OCI-LY7 (cell line): Measurements from ENCODE around the gene INSC. TPM values are rescaled to one million over a fixed set of nuclear protein-coding genes. Genes with fewer than 3 reads are reported as not detected.

Experiments
- BruUV-seq: library from RNA; stranded (reverse); fragments of 400-500 nt; replicated peaks from 2 replicates; lab custom pipeline; 2021; lab: Mats Ljungman, UMichigan
- CTCF ChIA-PET: fragments of 300-600 bp; sonication (Branson Sonifier 250); formaldehyde crosslinking; loops from one replicate; lab custom pipeline; 2022; ENCODE audit warnings: antibody characterized with exemption; ENCODE audit not compliant: unreplicated experiment; lab: Charles Lee
- POLR2A ChIA-PET: fragments of 300-600 bp; sonication (Branson Sonifier 250); formaldehyde crosslinking; loops from one replicate; lab custom pipeline; 2022; ENCODE audit warnings: antibody characterized with exemption; lab: Charles Lee
- DNase-seq: peaks from one replicate; pipeline ENCODE4 v3.0.0-alpha.2; 2015; ENCODE audit warnings: low spot score
- H2AFZ ChIP-seq: fragments of 200-600 bp; sonication (generic), shearing (Covaris generic); 2 replicates; pipeline ENCODE4 v1.6.1; 2014; ENCODE audit warnings: mild to moderate bottlenecking, antibody characterized with exemption, low read length, moderate library complexity
- H3K27ac ChIP-seq: fragments of 200-600 bp; sonication (generic); 2 replicates; pipeline ENCODE4 v1.5.1; 2014; ENCODE audit warnings: mixed run types, low read depth, mild to moderate bottlenecking, moderate library complexity, low read length, inconsistent platforms; ENCODE audit not compliant: poor library complexity, severe bottlenecking
- H3K36me3 ChIP-seq: fragments of 200-600 bp; sonication (generic); 2 replicates; pipeline ENCODE4 v1.6.1; 2014; ENCODE audit warnings: mild to moderate bottlenecking, antibody characterized with exemption, low read length, moderate library complexity, mixed read lengths; ENCODE audit not compliant: insufficient read depth
- H3K4me1 ChIP-seq: fragments of 200-600 bp; sonication (generic); 2 replicates; pipeline ENCODE4 v1.5.1; 2014; ENCODE audit warnings: mild to moderate bottlenecking, low read length; ENCODE audit not compliant: insufficient read depth, poor library complexity, severe bottlenecking
- H3K4me2 ChIP-seq: fragments of 200-600 bp; sonication (generic); 2 replicates; pipeline ENCODE4 v1.6.1; 2014; ENCODE audit warnings: mild to moderate bottlenecking, low read length
- H3K4me3 ChIP-seq: fragments of 200-600 bp; sonication (generic); 2 replicates; pipeline ENCODE4 v1.5.1; 2014; ENCODE audit warnings: mild to moderate bottlenecking, low read depth, low read length; ENCODE audit not compliant: poor library complexity, severe bottlenecking
- H3K79me2 ChIP-seq: fragments of 200-600 bp; sonication (generic); 2 replicates; pipeline ENCODE4 v1.6.1; 2016; ENCODE audit warnings: low read depth, mild to moderate bottlenecking, low read length, moderate library complexity, mixed read lengths; ENCODE audit not compliant: insufficient read depth
- H3K9me2 ChIP-seq: fragments of 200-600 bp; sonication (generic); 2 replicates; pipeline ENCODE4 v1.6.1; 2016; ENCODE audit warnings: mild to moderate bottlenecking, low read length, mixed read lengths; ENCODE audit not compliant: insufficient read depth
- H3K9me3 ChIP-seq: fragments of 200-600 bp; sonication (generic); 2 replicates; pipeline ENCODE4 v1.6.1; 2014; ENCODE audit warnings: mild to moderate bottlenecking, mixed run types, low read length, mixed read lengths
- H4K20me1 ChIP-seq: fragments of 200-600 bp; sonication (generic); 2 replicates; pipeline ENCODE4 v1.6.1; 2014; ENCODE audit warnings: mild to moderate bottlenecking, antibody characterized with exemption, low read length, moderate library complexity, mixed read lengths; ENCODE audit not compliant: insufficient read depth
- CTCF ChIP-seq: fragments of 200-600 bp; sonication (generic); conservative IDR thresholded peaks from 2 replicates; pipeline ENCODE4 v1.5.1; 2014; ENCODE audit warnings: mild to moderate bottlenecking, antibody characterized with exemption, low read length, moderate library complexity, mixed read lengths
- EZH2phosphoT487 ChIP-seq: fragments of 200-600 bp; sonication (generic); IDR thresholded peaks from 2 replicates; pipeline ENCODE4 v1.6.1; 2018; ENCODE audit warnings: low read depth, borderline replicate concordance, mild to moderate bottlenecking, mixed run types, antibody characterized with exemption, low read length, moderate library complexity, mixed read lengths
- intact Hi-C: fragments of 100-400 bp; cut with micrococcal nuclease; formaldehyde crosslinking; loops from one replicate; pipeline ENCODE4 v1.10.0; 2022; ENCODE audit not compliant: unreplicated experiment
- total RNA-seq, 2 experiments: library from RNA; depleted of rRNA in 1 of 2; stranded (reverse); fragments of >200 nt in 1 of 2; shearing (Covaris generic) in 1 of 2; gene quantifications; 2 replicates each; pipeline ENCODE4 v1.2.3, GENCODE V29; 2014 to 2022

Gene INSC
- total RNA-seq, 2 experiments from 2014 or later: not detected

- Histone ChIP-seq H2AFZ (no peak overlapping the region), H3K36me3 (no peaks in the 10 kb centered on the region), H3K4me3 (no peak overlapping the region), H3K27ac (no peak overlapping the region), H3K9me3 (no peaks in the 10 kb centered on the region), H4K20me1 (no peaks in the 10 kb centered on the region), H3K4me1 (no peaks in the 10 kb centered on the region), H3K79me2 (no peaks in the 10 kb centered on the region), H3K4me2 (no peak overlapping the region), H3K9me2 (no peaks in the 10 kb centered on the region)
- POLR2A ChIA-PET: no interaction called here
- TF ChIP-seq CTCF (no peak), EZH2phosphoT487 (no peak)
- no TSS peak for BruUV-seq
- CTCF ChIA-PET: no interaction called here
- DNase-seq: no peak
- intact Hi-C loops: no loop called here
Observed at GRCh38 chr11:15143855-15144254, 29.1 kb downstream of the INSC start.

GRCh38 chr11:15144347-15144746 lies 29.6 kb downstream of the INSC start:
- CTCF ChIA-PET: no interaction called here
- no peaks in the 10 kb centered on the region for H3K4me1 ChIP-seq
- H3K4me3 ChIP-seq: no peak overlapping the region
- H3K9me2 ChIP-seq: no peaks in the 10 kb centered on the region
- POLR2A ChIA-PET: interaction anchor here (0.6 kb wide), 1 partner anchor 348 kb away, joined by 3 read pairs; no protein-coding TSS in a partner anchor
- no peaks in the 10 kb centered on the region for H3K36me3 ChIP-seq
- no peaks in the 10 kb centered on the region for H3K79me2 ChIP-seq
- no peaks in the 10 kb centered on the region for H3K9me3 ChIP-seq
- H3K27ac ChIP-seq: no peak overlapping the region
- BruUV-seq: no TSS peak
- no peak for TF ChIP-seq EZH2phosphoT487
- TF ChIP-seq CTCF: no peak
- no peak overlapping the region for H3K4me2 ChIP-seq
- DNase-seq: no peak
- intact Hi-C loops: no loop called here
- no peaks in the 10 kb centered on the region for H4K20me1 ChIP-seq
- no peak overlapping the region for H2AFZ ChIP-seq

GRCh38 chr11:15145151-15145550 lies 30.4 kb downstream of the INSC start:
- H3K9me2 ChIP-seq: no peaks in the 10 kb centered on the region
- no peaks in the 10 kb centered on the region for H4K20me1 ChIP-seq
- no peaks in the 10 kb centered on the region for H3K9me3 ChIP-seq
- H3K36me3 ChIP-seq: no peaks in the 10 kb centered on the region
- ChIA-PET CTCF (no interaction called here), POLR2A (no interaction called here)
- intact Hi-C loops: no loop called here
- H3K4me3 ChIP-seq: no peak overlapping the region
- H3K4me2 ChIP-seq: no peak overlapping the region
- DNase-seq: no peak
- no peaks in the 10 kb centered on the region for H3K79me2 ChIP-seq
- H3K4me1 ChIP-seq: peaks cover 3% of the 10 kb centered on the region
- H2AFZ ChIP-seq: no peak overlapping the region
- no peak for TF ChIP-seq CTCF
- TF ChIP-seq EZH2phosphoT487: no peak
- no TSS peak for BruUV-seq
- H3K27ac ChIP-seq: no peak overlapping the region
